DMS153 (cell line): ENCODE data around the gene NSMCE1.
"Not testable (repeated sequence)": the region's sequence is repeated elsewhere in the genome, so short reads cannot be mapped to it uniquely, and the experiment has no call there.

Experiments used
- DNase-seq: peaks from one replicate; lab custom pipeline; 2025; lab: John Stamatoyannopoulos, UW

NSMCE1 gene

DNA sequence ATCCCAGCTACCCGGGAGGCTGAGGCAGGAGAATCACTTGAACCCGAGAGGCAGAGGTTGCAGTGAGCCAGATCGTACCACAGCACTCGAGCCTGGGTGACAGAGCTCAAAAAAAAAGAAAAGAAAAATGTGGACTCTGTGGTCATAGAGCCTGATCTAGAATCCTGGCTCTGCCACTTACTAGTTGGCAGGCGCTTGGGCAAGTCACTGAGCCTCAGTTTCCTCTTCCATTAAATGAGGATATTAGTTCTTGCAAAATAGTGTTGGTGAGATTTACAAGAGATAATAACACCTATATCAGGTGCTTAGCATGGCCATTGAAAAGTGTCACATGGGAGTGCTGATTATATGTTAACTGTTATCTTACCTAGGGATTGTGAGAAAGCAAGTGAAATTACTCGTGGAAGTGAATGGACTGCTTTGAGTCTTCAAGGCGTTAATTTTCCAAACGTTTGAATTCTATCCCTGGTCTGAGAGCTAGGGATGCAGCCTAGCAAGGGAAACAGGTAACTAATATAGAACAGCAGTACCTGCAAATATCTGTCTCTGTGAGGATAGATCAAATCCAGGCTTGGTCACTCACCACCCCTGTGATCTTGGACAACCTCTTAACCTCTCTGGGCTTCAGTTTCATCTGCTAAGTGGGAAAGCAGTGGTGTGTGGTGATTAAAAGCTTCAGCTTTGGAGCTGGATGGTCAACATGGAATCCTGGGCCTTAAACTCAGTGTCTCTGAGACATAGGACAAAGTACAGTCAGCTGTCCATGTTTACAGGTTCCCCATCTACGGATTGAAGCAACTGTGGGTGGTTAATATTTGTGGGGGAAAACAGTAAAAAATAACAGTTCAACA, 953 bp upstream of the NSMCE1 start:
- DNase-seq = no peak

DNA sequence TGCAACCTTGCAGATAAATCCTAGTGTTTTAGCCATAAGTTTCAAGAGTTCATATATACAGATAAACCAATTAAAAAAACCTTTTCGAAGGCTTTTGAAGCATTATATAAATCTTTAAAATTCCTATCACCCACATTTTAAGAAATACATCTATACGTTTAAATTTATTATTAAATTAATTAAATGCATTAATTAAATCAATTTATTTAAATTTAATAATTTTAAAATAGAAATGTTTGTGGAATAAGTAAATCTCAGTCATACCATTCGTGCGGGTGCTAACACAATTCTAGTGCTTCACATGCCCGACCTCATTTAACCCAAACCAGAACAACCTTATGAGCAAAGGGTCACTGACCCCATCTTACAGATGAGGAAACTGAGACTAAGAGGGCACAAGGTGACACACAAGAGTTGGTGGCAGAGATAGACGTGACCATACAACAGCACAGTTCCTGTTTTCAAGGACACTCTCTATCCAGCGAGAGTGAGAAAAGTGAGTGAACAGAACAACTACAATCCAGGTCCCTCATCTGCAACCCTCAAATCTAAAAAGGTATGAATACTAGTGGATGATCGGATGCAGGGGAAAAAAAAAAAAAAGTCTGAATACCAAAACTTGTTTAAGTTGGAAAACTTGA, 1.4 kb downstream of the NSMCE1 start:
- no peak for DNase-seq

DNA sequence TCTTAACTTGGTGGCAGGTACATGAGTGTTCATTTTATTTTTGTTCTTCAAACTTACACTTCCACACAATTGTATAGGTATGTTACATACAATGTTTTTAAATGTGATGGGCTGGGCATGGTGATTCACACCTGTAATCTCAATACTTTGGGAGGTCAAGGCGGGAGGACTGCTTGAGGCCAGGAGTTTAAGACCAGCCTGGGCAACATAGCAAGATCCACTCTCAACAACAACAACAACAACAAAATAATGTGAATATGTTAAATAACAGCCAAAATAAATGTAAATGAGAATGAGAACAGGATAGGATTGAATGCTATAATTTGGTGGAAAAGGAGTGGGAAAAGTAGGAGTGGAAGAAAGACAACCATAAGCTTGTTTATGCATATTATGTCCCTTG, 2.6 kb downstream of the NSMCE1 start:
- DNase-seq = no peak

DNA sequence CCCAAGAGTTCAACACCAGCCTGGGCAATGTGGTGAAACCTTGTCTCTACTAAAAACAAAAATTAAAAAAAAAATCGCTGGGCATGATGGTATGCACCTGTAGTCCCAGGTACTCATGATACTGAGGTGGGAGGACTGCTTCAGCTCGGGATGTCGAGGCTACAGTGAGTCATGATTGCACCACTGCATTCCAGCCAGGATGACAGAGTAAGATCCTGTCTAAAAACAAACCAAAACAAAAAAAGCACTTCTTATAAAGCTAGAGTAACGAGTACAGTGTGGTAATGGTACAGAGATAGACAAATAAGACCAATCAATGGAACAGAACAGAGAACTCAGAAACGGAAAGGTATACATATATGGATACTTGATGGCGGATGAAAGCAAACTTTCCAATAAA, 4.4 kb downstream of the NSMCE1 start:
- no peak for DNase-seq

DNA sequence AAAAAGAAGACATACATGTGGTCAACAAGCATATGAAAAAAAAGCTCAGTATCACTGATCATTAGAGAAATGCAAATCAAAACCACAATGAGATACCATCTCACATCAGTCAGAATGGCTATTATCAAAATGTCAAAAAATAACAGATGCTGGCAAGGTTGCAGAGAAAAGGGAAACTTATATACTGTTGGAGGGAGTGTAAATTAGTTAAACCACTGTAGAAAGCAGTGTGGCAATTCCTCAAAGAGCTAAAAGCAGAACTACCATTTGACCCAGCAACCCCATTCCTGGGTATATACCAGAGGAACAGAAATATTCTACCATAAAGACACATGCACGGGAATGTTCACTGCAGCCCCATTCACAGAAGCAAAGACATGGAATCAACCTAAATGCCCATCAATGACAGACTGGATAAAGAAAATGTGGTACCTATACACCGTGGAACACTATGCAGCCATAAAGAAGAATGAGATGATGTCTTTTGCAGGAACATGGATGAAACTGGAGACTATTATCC, 5.6 kb downstream of the NSMCE1 start:
- DNase-seq = not testable (repeated sequence)

DNA sequence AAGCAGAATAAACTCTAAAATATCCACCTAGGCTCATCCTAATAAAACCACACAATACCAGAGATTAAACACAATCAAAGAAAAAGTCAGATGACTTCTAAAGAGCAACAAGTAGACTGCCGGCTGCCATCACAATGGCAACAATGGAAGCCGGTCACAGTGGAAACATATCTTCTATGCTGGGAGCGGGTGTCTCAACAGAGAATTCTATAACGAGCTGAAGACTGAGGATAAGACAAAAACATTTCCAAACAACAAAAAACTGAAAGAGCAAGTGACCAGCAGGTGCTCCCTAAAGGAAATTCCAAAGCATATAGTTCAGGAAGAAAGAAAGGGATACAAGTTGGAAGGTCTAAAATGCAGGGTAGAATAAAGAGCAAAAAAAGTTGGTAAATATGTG, 8.9 kb downstream of the NSMCE1 start:
- DNase-seq = no peak

DNA sequence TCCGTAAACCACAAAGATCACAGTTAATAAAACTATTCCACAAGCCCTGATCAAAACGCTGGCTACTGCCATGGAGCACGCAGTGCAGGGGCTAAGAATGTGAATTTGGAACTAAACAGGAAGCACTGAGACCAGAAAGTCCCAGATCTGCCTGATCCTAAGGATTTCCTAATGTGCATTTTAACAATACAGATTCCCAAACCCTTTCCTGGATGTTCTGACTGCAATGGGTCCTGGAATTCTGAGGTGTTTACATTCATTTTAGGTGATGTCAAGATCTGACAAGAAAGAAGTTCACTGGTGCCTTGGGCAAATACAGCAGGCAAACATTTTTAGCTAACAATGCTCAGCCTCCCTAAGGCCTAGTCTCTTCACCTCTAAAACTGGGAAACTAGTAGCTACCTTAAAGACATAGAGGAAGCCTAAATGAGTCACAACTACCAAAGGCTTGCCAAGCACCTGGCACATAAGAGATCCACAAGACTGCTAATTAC, 10.3 kb downstream of the NSMCE1 start:
- DNase-seq = no peak

DNA sequence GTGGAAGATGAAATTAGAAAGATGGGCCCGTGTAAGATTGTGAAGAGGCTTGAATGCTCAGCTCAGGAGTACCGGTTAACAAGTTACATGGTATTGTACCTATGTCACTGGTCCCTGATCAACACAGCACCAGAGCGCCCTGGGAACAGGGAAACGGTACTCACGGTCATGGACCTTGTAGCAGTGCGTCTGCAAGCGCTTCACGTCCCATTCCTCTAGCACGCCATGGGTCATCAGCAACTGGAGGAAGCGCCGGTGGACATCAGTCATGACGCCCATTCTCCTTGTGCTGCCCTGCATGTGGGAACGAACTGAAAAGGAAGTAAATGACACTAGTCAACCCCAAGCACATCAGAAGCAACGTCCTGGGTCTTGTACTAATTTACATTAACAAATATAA, 11.3 kb downstream of the NSMCE1 start:
- no peak for DNase-seq

DNA sequence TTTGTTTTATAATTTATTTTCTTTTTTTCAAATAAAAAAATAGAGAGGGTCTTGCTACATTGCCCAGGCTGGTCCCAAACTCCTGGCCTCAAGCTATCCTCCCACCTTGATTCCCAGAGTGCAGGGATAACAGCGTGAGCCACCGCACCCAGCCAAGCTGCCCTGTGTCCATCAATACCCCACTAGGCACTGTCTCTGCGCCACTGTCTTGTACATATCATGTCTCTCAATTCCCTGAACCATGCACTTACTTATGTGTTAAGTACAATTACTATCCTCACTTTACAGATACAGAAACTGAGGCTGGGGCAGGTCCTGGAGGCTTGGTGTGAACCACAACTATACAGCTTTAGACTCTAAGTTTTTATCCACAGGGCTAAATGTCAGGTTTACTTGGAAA, 11.7 kb downstream of the NSMCE1 start:
- no peak for DNase-seq

DNA sequence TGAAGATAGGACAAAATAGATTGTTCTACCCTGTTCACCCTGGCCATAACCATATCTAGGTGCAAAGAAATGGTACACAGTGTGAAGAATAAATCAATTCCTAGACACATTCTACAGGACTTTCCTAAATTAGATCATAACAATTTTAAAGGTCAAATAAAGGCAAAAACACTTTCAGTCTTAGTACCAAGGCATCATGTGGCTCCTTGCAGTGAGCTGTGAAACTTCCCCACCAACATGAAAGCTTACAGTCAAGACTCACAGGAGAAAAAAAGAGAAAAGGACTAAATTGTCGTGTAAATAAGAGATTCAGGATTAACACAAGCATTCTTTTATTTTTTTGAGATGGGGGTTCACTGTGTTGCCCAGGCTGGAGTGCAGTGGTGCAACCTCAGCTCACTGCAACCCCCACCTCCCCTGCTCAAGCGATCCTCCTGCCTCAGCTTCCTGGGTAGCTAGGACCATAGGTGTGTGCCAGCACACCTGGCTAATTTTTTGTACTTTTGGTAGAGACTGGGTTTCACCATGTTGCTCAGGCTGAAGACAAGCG, 14.2 kb downstream of the NSMCE1 start:
- no peak for DNase-seq

DNA sequence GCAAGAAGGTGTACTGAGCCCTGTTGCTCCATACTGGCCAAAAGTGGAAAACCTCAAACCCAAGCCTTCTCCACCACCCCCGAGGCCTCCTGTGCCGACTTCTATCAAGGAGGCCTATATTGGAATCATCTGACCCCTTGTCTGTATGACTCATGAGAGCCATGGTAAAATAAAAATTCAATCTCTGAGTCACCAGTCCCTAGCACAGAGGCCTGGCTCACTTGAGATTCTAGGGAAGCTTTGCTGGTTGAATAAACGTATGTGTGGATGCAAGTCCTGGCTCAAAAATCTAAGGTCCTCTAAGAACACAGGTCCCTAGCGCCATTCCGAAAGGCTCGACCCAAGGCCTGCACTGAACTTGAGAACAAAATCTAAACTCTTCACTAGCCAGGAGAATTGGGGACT, 15.0 kb downstream of the NSMCE1 start:
- DNase-seq = no peak

DNA sequence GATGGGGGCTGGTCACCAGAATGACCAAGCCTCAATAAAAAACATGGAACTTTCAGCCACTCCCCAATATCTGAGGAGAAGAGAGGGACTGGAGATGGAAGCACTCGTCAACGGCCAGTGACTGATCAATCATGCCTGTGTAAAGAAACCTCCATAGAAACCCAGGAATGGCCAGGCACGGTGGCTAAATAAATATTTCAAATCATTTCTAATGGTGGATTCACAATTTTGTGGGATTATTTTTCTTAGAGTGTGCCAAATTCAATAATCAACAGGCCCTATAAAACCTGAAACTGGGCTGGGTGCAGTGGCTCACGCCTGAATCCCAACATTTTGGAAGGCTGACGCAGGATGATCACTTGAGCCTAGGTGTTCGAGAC, 16.4 kb downstream of the NSMCE1 start:
- DNase-seq = no peak

DNA sequence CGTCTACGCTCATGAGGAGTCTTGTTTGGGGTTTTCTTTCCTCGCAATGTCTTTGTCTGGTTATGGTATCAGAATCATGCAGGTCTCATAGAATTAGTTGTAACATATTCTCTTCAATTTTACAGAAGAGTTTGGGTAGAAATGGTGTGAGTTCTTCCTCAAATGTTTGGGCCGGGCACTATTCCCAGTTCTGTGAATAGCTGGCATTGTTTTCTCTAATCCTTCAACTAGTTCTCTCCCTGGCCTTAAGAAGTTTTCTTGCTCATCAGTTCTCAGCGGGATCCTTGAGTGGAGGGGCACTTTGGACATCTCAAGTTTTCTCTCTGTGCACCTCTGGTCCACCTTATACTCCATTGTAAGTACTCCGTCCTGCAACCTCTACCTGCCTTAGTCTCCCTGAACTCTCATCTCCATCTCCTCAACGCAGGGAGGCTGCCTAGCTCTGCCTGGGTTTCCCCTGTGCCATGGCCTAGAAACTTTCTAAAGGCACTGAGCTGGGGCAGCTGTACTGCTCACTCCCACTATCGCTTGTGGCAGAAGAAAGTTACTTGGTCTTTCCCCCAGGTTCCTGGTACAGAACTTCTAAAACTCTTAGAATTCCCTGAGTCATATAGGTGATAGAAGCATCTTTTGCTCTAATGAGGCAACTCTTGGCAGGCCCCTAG, 16.9 kb downstream of the NSMCE1 start:
- no peak for DNase-seq

DNA sequence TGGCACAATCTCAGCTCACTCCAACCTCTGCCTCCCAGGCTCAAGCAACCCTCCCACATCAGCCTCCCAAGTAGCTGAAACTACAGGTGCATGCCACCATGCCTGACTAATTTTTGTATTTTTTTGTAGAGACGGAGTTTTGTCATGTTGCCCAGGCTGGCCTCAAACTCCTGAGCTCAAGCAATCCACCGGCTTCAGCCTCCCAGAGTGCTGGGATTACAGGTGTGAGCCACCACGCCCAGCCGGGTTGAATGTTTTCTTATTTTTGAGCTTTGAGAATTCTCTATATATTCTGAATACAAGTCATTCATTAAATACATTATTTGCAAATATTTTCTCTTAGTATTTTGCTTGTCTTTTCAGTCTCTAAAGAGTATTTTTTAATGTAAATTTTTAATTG, 19.7 kb downstream of the NSMCE1 start:
- DNase-seq = not testable (repeated sequence)

DNA sequence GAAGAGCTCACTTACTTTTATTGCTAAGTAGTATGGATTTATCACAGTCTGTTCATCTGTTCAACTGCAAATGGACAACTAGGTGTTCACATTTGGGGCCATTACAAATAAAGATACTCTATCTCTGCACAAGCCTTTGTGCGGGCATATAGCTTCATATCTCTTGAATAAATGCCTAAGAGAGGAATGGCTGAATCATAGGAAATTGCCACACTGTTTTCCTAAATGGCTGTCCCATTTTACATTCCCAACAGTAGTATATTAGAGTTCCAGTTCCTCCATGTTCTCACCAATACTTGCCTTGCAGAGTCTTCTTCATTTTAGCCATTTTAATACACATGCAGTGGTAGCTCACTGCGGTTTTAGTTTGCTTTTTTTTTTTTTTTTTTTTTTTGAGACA, 20.5 kb downstream of the NSMCE1 start:
- no peak for DNase-seq

DNA sequence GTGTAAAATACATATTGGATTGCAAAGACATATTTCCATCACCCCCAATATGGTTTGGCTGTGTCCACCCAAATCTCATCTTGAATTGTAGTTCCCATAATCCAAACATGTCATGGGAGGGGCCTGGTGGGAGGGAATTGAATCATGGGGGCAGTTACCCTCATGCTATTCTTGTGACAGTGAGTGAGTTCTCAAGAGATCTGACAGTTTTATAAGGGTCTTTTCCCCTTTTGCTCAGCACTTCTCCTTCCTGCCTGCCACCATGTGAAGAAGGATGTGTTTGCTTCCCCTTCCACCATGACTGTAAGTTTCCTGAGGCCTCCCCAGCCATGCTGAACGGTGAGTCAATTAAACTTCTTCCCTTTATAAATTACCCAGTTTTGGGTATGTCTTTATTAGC, 21.5 kb downstream of the NSMCE1 start:
- DNase-seq = not testable (repeated sequence)

DNA sequence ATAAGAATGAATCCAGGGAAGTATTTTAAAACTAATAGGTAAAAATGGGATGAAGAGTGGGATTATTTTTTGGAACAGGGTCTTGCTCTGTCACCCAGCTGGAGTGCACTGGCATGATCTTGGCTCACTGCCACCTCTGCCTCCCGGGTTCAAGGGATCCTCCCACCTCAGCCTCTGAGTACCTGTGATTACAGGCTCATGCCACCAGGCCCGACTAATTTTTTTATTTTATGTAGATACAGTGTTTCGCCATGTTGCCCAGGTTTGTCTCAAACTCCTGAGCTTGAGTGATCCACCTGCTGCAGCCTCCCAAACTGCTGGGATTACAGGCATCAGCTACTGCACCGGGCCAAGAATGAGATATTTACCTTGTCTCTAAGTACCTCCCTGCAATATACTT, 22.1 kb downstream of the NSMCE1 start:
- no peak for DNase-seq

DNA sequence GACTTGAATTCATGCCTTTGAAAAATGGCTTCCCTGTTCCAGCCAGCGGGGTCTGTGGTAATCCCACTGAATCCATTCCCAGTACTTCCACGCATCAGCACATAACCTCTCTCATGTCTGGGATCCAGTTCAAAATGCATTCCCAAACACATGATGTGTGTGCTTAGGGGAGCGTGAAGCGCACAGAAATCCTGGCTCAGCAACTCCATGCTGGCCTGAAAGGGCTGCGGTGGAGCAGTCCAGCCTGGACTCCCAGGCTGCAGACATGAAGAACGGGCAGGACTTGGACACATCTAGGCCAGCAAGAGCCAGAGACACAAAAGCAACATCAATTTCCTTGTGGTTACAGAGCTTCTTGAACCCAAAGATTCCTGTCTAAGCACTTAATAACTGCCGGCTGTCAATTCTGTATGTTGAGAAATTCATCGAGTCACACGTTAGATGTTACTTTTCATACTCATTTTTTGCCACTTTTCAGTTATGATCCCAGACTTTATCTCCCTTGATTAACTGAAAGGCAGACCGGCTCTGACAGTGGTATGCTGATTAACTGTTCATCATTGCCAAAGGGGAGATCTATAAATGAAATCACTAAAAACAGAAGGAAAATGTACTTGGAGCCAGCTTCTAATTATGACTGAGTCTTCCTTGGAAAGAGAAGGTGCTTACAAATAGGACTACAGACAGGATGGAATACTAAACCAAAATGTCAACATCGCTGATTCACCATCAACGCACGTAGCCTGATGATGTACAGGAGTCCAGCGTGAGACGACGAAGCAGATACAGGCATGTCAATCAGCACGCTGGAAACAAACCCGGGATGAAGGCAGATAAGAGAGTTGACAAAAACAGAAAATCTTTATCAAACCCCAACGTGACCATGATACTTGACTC, 23.0 kb downstream of the NSMCE1 start:
- no peak for DNase-seq

DNA sequence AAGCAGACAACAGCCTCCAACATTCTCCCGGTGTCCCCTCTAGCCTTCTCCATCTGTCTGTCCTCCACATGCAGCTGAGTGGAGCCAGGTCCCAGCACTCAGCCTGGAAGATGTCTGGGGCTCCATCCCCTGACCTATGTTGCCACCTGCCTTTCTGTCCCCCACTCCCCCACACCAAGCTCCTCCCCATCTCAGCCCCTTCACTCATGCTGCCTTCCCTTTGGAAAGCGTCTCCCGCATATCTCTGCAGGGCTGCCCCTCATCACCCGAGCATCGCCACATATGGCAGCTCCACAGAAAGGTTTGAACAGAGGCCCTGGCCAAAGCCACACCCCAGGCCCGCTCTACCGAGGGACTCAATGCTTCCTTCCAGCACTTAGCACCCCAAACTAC, 24.2 kb downstream of the NSMCE1 start:
- DNase-seq = no peak

DNA sequence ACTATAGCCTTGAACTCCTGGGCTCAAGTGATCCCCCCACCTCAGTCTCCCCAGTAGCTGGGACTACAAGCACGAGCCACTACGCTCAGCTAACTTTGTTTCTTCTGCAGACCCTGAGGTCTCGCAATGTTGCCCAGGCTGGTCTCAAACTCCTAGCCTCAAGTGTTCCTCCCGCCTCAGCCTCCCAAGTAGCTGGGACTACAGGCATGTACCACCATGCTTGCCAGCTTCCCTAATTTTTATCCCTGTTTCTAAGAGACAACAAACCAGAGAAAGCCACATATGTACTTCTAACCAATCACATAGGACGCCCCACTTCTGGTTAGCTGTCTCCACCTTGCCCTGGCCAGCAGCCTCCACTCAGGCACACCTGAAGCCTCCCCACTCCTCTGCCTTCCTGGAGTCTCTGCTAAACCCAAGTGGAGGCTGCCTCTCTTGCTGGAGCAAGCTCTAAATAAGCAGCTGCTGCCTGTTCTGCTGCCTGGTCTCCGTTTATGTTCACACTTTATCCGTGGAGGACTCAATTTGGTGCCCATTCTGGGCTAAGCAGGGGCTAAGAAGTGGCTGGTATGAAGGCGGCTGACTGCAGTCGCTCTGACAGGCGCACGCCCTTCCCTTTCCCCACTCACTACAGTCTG, 24.7 kb downstream of the NSMCE1 start:
- DNase-seq = no peak
